Suppressor macrophage (primary cell): ENCODE results near the gene RFX6.
A peak's percentile ranks its signal among the peaks of the same experiment; 100 is the strongest.

Experiments
- DNase-seq, 4 experiments: peaks; one replicate each; pipeline ENCODE4 v3.0.0-alpha.2; 2020 to 2022

Gene RFX6

DNA sequence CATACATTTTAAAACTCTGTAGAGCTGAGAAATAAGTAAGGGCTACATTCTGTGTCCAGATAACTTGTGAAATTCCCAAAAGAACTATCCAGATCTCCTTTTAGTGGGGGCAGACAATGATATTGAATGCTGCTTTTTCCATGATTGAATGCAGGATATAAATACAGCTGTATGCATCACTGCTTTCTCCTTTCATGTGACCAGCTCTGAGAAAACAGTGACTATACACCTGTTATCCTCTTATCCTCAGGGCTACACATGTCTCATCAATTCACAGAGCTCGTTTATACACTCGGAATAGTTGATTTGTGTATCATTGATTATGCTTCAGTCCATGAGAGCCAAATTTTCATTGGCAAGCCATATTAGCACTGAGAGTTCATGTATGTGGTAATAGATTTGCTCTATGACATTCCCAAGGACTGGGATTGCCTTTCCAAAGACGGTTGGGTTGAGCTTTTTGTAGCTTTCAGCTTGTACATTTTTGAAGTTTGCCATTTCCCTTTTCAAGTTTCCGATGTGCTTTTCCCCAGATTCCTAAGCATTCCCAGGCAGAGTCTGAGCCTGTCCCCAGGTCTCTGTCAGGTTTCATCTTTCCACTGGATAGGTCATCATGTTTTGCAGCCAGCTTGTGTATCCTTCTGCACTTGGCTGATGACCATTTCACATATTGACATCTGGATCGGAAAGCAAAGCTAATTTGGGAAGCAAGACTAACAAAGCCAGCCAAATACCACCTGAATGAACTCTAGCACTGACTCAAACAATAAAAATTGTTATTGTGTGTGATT lies 97.7 kb downstream of the RFX6 start:
- DNase-seq, result no peak

DNA sequence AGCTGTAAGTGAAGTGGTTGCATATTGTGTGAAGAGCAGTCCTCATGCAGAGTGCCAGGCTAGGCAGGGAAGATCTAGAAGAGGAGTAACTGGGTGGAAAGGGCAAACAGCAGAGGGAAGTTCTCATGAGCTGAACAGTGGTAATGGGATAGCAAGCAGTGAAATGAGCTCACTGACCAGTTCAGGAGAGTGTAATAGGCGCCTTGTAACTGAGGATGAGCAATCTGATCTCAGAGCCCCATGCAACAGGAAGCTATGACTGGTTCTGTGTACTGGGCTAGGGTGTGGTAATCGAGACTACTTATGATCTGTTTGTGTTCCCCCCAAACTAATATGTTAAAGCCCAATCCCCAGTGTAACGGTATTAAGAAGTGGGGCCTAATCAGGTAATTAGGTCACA lies 98.6 kb downstream of the RFX6 start:
- peak in 1 of 4 experiments; percentile 2 for DNase-seq

DNA sequence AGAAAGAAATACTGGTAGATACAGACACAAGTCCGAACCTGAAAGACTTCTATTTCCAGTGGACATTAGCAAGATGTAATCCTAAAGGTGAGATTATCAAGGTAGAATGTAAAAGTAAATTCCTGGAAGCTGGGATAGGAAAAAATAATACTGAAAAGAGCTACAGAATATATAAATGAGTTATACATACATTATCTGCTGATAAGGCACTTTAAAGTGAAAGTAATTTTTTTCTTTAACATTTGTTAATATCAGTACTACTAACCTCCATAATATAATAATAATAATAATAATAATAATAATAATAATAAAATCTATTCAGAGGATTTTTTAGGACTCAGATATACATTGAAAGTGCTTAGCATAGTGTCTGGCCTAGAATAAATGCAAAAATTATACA lies 102.5 kb downstream of the RFX6 start:
- DNase-seq, result no peak
